ENCODE measurements around the gene MTOR. TPM values are rescaled to one million over a fixed set of nuclear protein-coding genes. Genes with fewer than 3 reads are reported as not detected.

Gene MTOR
- total RNA-seq, 1 donor from 2014 or later, result 43.6 TPM

GRCh38 chr1:11214698-11215380, 47.5 kb downstream of the MTOR start:
- Histone ChIP-seq H3K27me3 (ENCODE audit: insufficient read depth, low read length) (no peaks in the 10 kb centered on the region), H3K4me2 (ENCODE audit: low read length) (no peak overlapping the region), H3K27ac (ENCODE audit: low read depth, low read length) (no peak overlapping the region), H3K9me3 (ENCODE audit: insufficient read depth, low read depth, low read length) (no peaks in the 10 kb centered on the region), H3K36me3 (ENCODE audit: insufficient read depth, low read length) (peaks cover 53% of the 10 kb centered on the region), H3K79me2 (ENCODE audit: insufficient read depth, low read length) (no peaks in the 10 kb centered on the region), H3K4me3 (ENCODE audit: insufficient read depth, low read depth, low read length) (no peak overlapping the region), H3K4me1 (ENCODE audit: insufficient read depth, low read length) (no peaks in the 10 kb centered on the region), H3K9ac (ENCODE audit: low read length) (no peak overlapping the region), H4K20me1 (ENCODE audit: insufficient read depth, low read length) (peaks cover 5% of the 10 kb centered on the region), H2AFZ (ENCODE audit: low read depth, low read length) (no peak overlapping the region)
- Mint-ChIP-seq H3K27ac (ENCODE audit: unreplicated experiment) (no peak overlapping the region), H3K27me3 (ENCODE audit: low read depth, unreplicated experiment) (no peaks in the 10 kb centered on the region), H3K4me3 (ENCODE audit: unreplicated experiment) (no peak overlapping the region), H3K36me3 (ENCODE audit: low read depth, unreplicated experiment) (peaks cover 29% of the 10 kb centered on the region), H3K4me1 (ENCODE audit: low read depth, unreplicated experiment) (no peaks in the 10 kb centered on the region), H3K9me3 (ENCODE audit: unreplicated experiment) (no peaks in the 10 kb centered on the region)
- TF ChIP-seq EZH2 (IDR thresholded peaks at IDR 0.05; ENCODE audit: insufficient read depth, low read length) (no peak), CTCF (IDR thresholded peaks at IDR 0.05; ENCODE audit: insufficient read depth, low read depth, low read length) (no peak)
- DNase-seq (ENCODE audit: low read depth) (no peak), FAIRE-seq (no peak)

GRCh38 chr1:11211925-11212587, 50.3 kb downstream of the MTOR start:
- Mint-ChIP-seq H3K4me3 (ENCODE audit: unreplicated experiment) (no peak overlapping the region), H3K4me1 (ENCODE audit: low read depth, unreplicated experiment) (no peaks in the 10 kb centered on the region), H3K27ac (ENCODE audit: unreplicated experiment) (no peak overlapping the region), H3K9me3 (ENCODE audit: unreplicated experiment) (no peaks in the 10 kb centered on the region), H3K27me3 (ENCODE audit: low read depth, unreplicated experiment) (no peaks in the 10 kb centered on the region), H3K36me3 (ENCODE audit: low read depth, unreplicated experiment) (peaks cover 31% of the 10 kb centered on the region)
- Histone ChIP-seq H3K27ac (ENCODE audit: low read depth, low read length) (no peak overlapping the region), H2AFZ (ENCODE audit: low read depth, low read length) (no peak overlapping the region), H4K20me1 (ENCODE audit: insufficient read depth, low read length) (peaks cover 5% of the 10 kb centered on the region), H3K9me3 (ENCODE audit: insufficient read depth, low read depth, low read length) (no peaks in the 10 kb centered on the region), H3K36me3 (ENCODE audit: insufficient read depth, low read length) (peaks cover 73% of the 10 kb centered on the region), H3K4me1 (ENCODE audit: insufficient read depth, low read length) (no peaks in the 10 kb centered on the region), H3K4me2 (ENCODE audit: low read length) (no peak overlapping the region), H3K9ac (ENCODE audit: low read length) (no peak overlapping the region), H3K27me3 (ENCODE audit: insufficient read depth, low read length) (no peaks in the 10 kb centered on the region), H3K4me3 (ENCODE audit: insufficient read depth, low read depth, low read length) (no peak overlapping the region), H3K79me2 (ENCODE audit: insufficient read depth, low read length) (no peaks in the 10 kb centered on the region)
- DNase-seq (ENCODE audit: low read depth), result no peak
- TF ChIP-seq EZH2 (IDR thresholded peaks at IDR 0.05; ENCODE audit: insufficient read depth, low read length) (no peak), CTCF (IDR thresholded peaks at IDR 0.05; ENCODE audit: insufficient read depth, low read depth, low read length) (no peak)
- no peak for FAIRE-seq

GRCh38 chr1:11211461-11211860, 50.9 kb downstream of the MTOR start:
- no peak overlapping the region for H3K27ac ChIP-seq (ENCODE audit: low read depth, low read length)
- TF ChIP-seq CTCF (IDR thresholded peaks at IDR 0.05; ENCODE audit: insufficient read depth, low read depth, low read length) (no peak), EZH2 (IDR thresholded peaks at IDR 0.05; ENCODE audit: insufficient read depth, low read length) (no peak)
- H3K36me3 ChIP-seq (ENCODE audit: insufficient read depth, low read length), result peaks cover 75% of the 10 kb centered on the region
- no peak overlapping the region for H3K4me3 ChIP-seq (ENCODE audit: insufficient read depth, low read depth, low read length)
- H3K9ac ChIP-seq (ENCODE audit: low read length), result no peak overlapping the region
- no peaks in the 10 kb centered on the region for H3K4me1 ChIP-seq (ENCODE audit: insufficient read depth, low read length)
- no peaks in the 10 kb centered on the region for H3K79me2 ChIP-seq (ENCODE audit: insufficient read depth, low read length)
- H4K20me1 ChIP-seq (ENCODE audit: insufficient read depth, low read length), result peaks cover 5% of the 10 kb centered on the region
- H2AFZ ChIP-seq (ENCODE audit: low read depth, low read length), result no peak overlapping the region
- H3K4me2 ChIP-seq (ENCODE audit: low read length), result no peak overlapping the region
- no peaks in the 10 kb centered on the region for H3K9me3 ChIP-seq (ENCODE audit: insufficient read depth, low read depth, low read length)
- DNase-seq (ENCODE audit: low read depth) (no peak), FAIRE-seq (no peak)
- Mint-ChIP-seq H3K4me3 (ENCODE audit: unreplicated experiment) (no peak overlapping the region), H3K27me3 (ENCODE audit: low read depth, unreplicated experiment) (no peaks in the 10 kb centered on the region), H3K36me3 (ENCODE audit: low read depth, unreplicated experiment) (peaks cover 32% of the 10 kb centered on the region), H3K4me1 (ENCODE audit: low read depth, unreplicated experiment) (no peaks in the 10 kb centered on the region), H3K9me3 (ENCODE audit: unreplicated experiment) (no peaks in the 10 kb centered on the region), H3K27ac (ENCODE audit: unreplicated experiment) (no peak overlapping the region)
- no peaks in the 10 kb centered on the region for H3K27me3 ChIP-seq (ENCODE audit: insufficient read depth, low read length)
